Right lobe of liver (tissue), 4 donors: ENCODE data around the gene CPNE1.

Experiments used
- POLR2A ChIP-seq: fragments of 450-650 bp; IDR thresholded peaks from one replicate; pipeline ENCODE4 v1.6.1; 2017; ENCODE audit warnings: antibody characterized with exemption, mild to moderate bottlenecking
- TF ChIP-seq, protein P1 (sequence below), 4 donors: fragments of 200-600 bp in 3 of 4; fragments of 450-650 bp in 1 of 4; IDR thresholded peaks; one replicate each; pipeline versions ENCODE4 v1.5.1 to v1.8.0; 2016 to 2022; ENCODE audit warnings: antibody characterized with exemption in 4 of 4, mild to moderate bottlenecking in 2 of 4
- donor health status: DM: no; HTN: no; CAD: no.
- donor health status: DM: no; HTN: no; CAD: no.
- donor health status: DM: no; HTN: yes; CAD: no.

DNA sequence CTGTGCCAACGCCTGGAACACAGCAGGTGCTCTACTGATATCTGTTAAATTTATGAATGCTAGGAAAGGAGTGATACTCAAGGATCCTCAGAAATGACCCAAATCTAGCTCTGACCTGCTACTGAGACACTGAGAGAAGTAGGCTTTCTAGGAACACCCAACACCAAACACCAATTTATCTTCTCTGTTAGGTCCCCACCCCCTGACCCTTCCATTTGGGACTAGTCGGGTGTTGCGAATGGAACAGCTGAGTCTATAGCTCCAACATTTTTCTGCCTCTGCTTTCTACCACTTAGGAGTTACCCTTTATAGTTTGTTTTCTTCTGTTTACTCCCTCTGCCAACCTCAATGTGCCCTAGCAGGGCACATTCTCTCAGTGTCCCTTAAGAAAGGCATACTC, 24.0 kb downstream of the CPNE1 start:
- TF ChIP-seq, protein P1, sequence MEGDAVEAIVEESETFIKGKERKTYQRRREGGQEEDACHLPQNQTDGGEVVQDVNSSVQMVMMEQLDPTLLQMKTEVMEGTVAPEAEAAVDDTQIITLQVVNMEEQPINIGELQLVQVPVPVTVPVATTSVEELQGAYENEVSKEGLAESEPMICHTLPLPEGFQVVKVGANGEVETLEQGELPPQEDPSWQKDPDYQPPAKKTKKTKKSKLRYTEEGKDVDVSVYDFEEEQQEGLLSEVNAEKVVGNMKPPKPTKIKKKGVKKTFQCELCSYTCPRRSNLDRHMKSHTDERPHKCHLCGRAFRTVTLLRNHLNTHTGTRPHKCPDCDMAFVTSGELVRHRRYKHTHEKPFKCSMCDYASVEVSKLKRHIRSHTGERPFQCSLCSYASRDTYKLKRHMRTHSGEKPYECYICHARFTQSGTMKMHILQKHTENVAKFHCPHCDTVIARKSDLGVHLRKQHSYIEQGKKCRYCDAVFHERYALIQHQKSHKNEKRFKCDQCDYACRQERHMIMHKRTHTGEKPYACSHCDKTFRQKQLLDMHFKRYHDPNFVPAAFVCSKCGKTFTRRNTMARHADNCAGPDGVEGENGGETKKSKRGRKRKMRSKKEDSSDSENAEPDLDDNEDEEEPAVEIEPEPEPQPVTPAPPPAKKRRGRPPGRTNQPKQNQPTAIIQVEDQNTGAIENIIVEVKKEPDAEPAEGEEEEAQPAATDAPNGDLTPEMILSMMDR (IDR thresholded peaks at IDR 0.05): no peak
- no peak for TF ChIP-seq POLR2A
